Ishikawa (cell line): ENCODE results near the gene CAMK2D.

Experiments
- CEBPB ChIP-seq: IDR thresholded peaks from 2 replicates; pipeline ENCODE4 v1.6.1; 2012
- CREB1 ChIP-seq: IDR thresholded peaks from 2 replicates; pipeline ENCODE4 v1.6.1; 2012; ENCODE audit warnings: low read depth
- EGR1 ChIP-seq: IDR thresholded peaks from 2 replicates; pipeline ENCODE4 v1.6.1; 2012
- EP300 ChIP-seq: IDR thresholded peaks from 2 replicates; pipeline ENCODE4 v1.6.1; 2012; ENCODE audit warnings: borderline replicate concordance
- FOXM1 ChIP-seq: IDR thresholded peaks from 2 replicates; pipeline ENCODE4 v1.6.1; 2012; ENCODE audit warnings: low read depth, borderline replicate concordance
- NFIC ChIP-seq: IDR thresholded peaks from 2 replicates; pipeline ENCODE4 v1.6.1; 2012
- RAD21 ChIP-seq: IDR thresholded peaks from 2 replicates; pipeline ENCODE4 v1.6.1; 2012; ENCODE audit warnings: low read depth
- TAF1 ChIP-seq: IDR thresholded peaks from 2 replicates; pipeline ENCODE4 v1.6.1; 2012; ENCODE audit warnings: low read depth, mild to moderate bottlenecking
- TCF12 ChIP-seq: IDR thresholded peaks from 2 replicates; pipeline ENCODE4 v1.6.1; 2012; ENCODE audit warnings: low read depth
- TEAD4 ChIP-seq: IDR thresholded peaks from 2 replicates; pipeline ENCODE4 v1.6.1; 2012
- YY1 ChIP-seq: IDR thresholded peaks from 2 replicates; pipeline ENCODE4 v1.6.1; 2012; ENCODE audit warnings: low read depth
- ZBTB7A ChIP-seq: IDR thresholded peaks from 2 replicates; pipeline ENCODE4 v1.6.1; 2012; ENCODE audit warnings: low read depth
- TF ChIP-seq, protein P1 (sequence below): IDR thresholded peaks from 2 replicates; pipeline ENCODE4 v1.6.1; 2012
- TF ChIP-seq, protein P2 (sequence below): IDR thresholded peaks from 2 replicates; pipeline ENCODE4 v1.6.1; 2012
- TF ChIP-seq, protein P3 (sequence below): IDR thresholded peaks from 2 replicates; pipeline ENCODE4 v1.6.1; 2012; ENCODE audit warnings: low read depth, mild to moderate bottlenecking

CAMK2D gene

DNA sequence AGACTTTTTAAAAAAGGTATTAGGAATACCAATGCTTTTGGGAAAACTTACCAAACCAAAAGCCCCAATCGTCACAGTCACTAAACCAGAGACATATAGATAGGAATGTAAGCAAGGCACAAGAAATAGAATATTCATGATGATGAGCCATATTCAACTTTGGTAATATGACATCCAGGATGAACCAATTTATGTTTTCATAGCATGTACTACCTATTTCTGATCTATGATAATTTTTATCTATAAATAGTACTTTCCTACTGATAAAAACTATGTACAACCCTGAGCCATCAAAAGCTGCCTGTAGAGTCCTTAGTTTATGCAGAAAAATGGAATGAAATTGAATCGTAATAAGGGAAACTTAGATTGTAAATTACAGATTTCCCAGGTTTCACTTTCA, 18.9 kb downstream of the CAMK2D start:
- TF ChIP-seq EP300, result no peak
- TF ChIP-seq TEAD4, result no peak
- no peak for TF ChIP-seq RAD21
- no peak for TF ChIP-seq CEBPB
- TF ChIP-seq, protein P1, sequence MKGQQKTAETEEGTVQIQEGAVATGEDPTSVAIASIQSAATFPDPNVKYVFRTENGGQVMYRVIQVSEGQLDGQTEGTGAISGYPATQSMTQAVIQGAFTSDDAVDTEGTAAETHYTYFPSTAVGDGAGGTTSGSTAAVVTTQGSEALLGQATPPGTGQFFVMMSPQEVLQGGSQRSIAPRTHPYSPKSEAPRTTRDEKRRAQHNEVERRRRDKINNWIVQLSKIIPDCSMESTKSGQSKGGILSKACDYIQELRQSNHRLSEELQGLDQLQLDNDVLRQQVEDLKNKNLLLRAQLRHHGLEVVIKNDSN, result no peak
- TF ChIP-seq, protein P2, sequence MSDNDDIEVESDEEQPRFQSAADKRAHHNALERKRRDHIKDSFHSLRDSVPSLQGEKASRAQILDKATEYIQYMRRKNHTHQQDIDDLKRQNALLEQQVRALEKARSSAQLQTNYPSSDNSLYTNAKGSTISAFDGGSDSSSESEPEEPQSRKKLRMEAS, result no peak
- TF ChIP-seq YY1, result no peak
- TF ChIP-seq CREB1, result no peak
- no peak for TF ChIP-seq EGR1
- no peak for TF ChIP-seq ZBTB7A
- TF ChIP-seq TAF1, result no peak
- TF ChIP-seq FOXM1, result no peak
- TF ChIP-seq, protein P3, sequence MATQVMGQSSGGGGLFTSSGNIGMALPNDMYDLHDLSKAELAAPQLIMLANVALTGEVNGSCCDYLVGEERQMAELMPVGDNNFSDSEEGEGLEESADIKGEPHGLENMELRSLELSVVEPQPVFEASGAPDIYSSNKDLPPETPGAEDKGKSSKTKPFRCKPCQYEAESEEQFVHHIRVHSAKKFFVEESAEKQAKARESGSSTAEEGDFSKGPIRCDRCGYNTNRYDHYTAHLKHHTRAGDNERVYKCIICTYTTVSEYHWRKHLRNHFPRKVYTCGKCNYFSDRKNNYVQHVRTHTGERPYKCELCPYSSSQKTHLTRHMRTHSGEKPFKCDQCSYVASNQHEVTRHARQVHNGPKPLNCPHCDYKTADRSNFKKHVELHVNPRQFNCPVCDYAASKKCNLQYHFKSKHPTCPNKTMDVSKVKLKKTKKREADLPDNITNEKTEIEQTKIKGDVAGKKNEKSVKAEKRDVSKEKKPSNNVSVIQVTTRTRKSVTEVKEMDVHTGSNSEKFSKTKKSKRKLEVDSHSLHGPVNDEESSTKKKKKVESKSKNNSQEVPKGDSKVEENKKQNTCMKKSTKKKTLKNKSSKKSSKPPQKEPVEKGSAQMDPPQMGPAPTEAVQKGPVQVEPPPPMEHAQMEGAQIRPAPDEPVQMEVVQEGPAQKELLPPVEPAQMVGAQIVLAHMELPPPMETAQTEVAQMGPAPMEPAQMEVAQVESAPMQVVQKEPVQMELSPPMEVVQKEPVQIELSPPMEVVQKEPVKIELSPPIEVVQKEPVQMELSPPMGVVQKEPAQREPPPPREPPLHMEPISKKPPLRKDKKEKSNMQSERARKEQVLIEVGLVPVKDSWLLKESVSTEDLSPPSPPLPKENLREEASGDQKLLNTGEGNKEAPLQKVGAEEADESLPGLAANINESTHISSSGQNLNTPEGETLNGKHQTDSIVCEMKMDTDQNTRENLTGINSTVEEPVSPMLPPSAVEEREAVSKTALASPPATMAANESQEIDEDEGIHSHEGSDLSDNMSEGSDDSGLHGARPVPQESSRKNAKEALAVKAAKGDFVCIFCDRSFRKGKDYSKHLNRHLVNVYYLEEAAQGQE, result no peak

DNA sequence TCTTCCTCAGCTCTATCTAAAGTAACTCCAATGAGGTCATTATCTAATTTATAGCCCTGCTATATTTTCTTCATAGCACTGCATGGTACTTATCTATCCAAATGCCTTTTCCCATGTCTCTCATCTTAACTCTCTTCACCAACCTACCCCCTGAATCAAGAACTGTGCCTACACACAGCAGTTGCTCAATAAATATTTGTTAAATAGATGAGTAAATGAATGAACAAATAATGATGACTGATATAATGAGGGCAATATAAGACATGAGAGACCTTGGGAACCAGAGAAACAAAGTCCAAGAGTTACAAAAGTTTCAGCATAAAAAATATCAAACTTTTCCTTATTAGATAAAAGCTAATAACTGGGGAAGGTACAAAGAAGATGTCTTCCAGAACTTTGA, 19.6 kb downstream of the CAMK2D start:
- TF ChIP-seq TEAD4, result no peak
- TF ChIP-seq, protein P2, result no peak
- TF ChIP-seq, protein P1, result no peak
- TF ChIP-seq FOXM1, result no peak
- TF ChIP-seq, protein P3, result no peak
- no peak for TF ChIP-seq TAF1
- no peak for TF ChIP-seq NFIC
- TF ChIP-seq ZBTB7A, result no peak
- no peak for TF ChIP-seq EGR1
- no peak for TF ChIP-seq TCF12
- no peak for TF ChIP-seq CEBPB
- no peak for TF ChIP-seq EP300
- TF ChIP-seq RAD21, result no peak
- TF ChIP-seq CREB1, result no peak

DNA sequence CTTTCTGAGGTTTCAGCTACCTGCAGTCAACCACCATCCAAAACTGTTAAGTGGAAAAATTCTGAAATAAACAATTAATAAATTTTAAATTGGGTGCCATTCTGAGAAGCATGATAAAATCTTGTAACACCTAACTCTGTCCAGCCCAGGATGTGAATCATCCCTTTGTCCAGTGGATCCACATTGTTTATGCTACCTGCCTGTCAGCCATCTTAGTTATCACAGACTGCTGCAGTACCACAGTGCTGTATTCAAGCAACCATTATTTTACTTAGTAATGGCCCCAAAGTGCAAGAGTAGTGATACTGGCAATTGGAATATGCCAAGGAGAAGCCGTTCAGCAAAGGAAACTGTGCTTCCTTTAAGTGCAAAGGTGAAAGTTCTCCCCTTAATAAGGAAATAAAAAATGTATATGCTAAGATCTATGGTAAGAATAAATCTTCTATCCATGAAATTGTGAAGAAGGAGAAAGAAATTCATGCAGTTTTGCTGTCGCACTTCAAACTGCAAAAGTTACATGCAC, 20.6 kb downstream of the CAMK2D start:
- no peak for TF ChIP-seq CEBPB

DNA sequence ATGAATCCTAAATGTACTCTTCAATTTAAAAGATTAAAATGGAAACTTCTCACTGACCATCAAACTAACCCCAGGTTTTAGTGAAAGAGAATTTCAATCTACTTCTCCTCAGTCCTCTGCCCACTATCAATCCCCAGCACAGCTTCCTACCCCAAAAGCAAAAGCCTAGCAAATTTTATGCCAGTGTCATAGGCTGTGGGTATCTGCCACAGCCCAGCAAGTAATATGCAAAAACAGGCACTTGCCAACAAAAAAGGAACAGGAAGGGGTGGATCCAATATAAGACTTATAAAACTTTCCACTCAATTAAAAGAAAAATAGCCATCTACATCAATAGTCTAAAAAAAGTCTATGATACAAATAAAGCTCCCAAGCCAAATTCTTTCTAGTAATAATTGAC, 22.3 kb downstream of the CAMK2D start:
- no peak for TF ChIP-seq TEAD4
- no peak for TF ChIP-seq TAF1
- TF ChIP-seq EGR1, result no peak
- no peak for TF ChIP-seq RAD21
- TF ChIP-seq ZBTB7A, result no peak
- no peak for TF ChIP-seq CREB1
- TF ChIP-seq, protein P2, result no peak
- TF ChIP-seq, protein P3, result no peak
- TF ChIP-seq, protein P1, result no peak
- no peak for TF ChIP-seq EP300
- TF ChIP-seq NFIC, result no peak
- no peak for TF ChIP-seq CEBPB
- TF ChIP-seq FOXM1, result no peak
- TF ChIP-seq TCF12, result no peak
